ENCODE measurements around the gene ZDHHC7. TPM values are rescaled to one million over a fixed set of nuclear protein-coding genes. Genes with fewer than 3 reads are reported as not detected.

The ZDHHC7 gene
- total and polyA plus RNA-seq, 9 of the 15 experiments (the other 6 are each of a cell fraction or from before 2014, with no cell fraction given) = 1.7 to 49.7 (median 37.4) TPM

GRCh38 chr16:84947022-84947421 is 64.3 kb downstream of the ZDHHC7 start:
- H3K4me3 ChIP-seq = no peak overlapping the region
- FAIRE-seq (peak; percentile 83), ATAC-seq (peak; percentile 65), DNase-seq (ENCODE audit: extremely low read depth in 1 of 4, low spot score in 3 of 4) (peak in 1 of 4 experiments; percentile 66)
- H3K27me3 ChIP-seq (ENCODE audit: control insufficient read depth in 2 of 2, insufficient read depth in 2 of 2, low read length in 2 of 2) = peaks cover 4 to 7% of the 10 kb centered on the region in 2 experiments; a peak in 3 of 5 replicates
- no peak overlapping the region for H3K4me2 ChIP-seq (ENCODE audit: insufficient read depth, low read length)
- no TSS peak for BruUV-seq (replicated peaks)
- H3K79me2 ChIP-seq (ENCODE audit: control insufficient read depth, insufficient read depth, low read length) = no peaks in the 10 kb centered on the region
- 0 out of 2 replicates have a peak, but pooled peaks cover 2% of the 10 kb centered on the region for H3K9me3 ChIP-seq (replicated peaks; ENCODE audit: control insufficient read depth, insufficient read depth, low read depth, low read length)
- H2AFZ ChIP-seq (ENCODE audit: low read depth, low read length) = peak overlapping the region; percentile 10; the same call in 1 of the 2 replicates
- H3K36me3 ChIP-seq (ENCODE audit: control insufficient read depth, insufficient read depth, low read length) = no peaks in the 10 kb centered on the region
- H4K20me1 ChIP-seq (replicated peaks; ENCODE audit: control insufficient read depth, insufficient read depth, low read length) = no peaks in the 10 kb centered on the region
- ChIA-PET POLR2A (no interaction called here), CTCF (ENCODE audit: low intra/inter-chr PET ratio) (interaction anchor here (0.8 kb wide), 1 partner anchor 1613 kb away, joined by 3 read pairs; no protein-coding TSS in a partner anchor)
- in situ Hi-C loops (cut with MboI) (no loop called here), intact Hi-C loops (cut with micrococcal nuclease) (no loop called here)
- 5% methylated on average over 9 of the region's 9 CpGs for WGBS (ENCODE audit: insufficient coverage, low coverage, missing lambda C conversion rate)
- H3K27ac ChIP-seq (ENCODE audit: extremely low read depth, low read depth, low read length) = no peak overlapping the region
- no peak overlapping the region for H3K9ac ChIP-seq (ENCODE audit: insufficient read depth in 1 of 2, low read depth in 2 of 2, low read length in 2 of 2)
- H3K4me1 ChIP-seq (replicated peaks in 1 of 2; ENCODE audit: control insufficient read depth in 2 of 2, insufficient read depth in 2 of 2, low read length in 2 of 2) = peaks cover 4 to 30% of the 10 kb centered on the region in 2 experiments; a peak in 4 of 5 replicates
- H3K9me1 ChIP-seq (ENCODE audit: control insufficient read depth, insufficient read depth, low read length) = no peaks in the 10 kb centered on the region
- no peak for TF ChIP-seq KLF10 (CRISPR knock-in tag; IDR thresholded peaks at IDR 0.05)
- TF ChIP-seq MCM2 (IDR thresholded peaks at IDR 0.05; ENCODE audit: low read depth) = no peak
- TF ChIP-seq MEIS2 (IDR thresholded peaks at IDR 0.05; ENCODE audit: partially characterized antibody) = peak; percentile 98
- no peak for TF ChIP-seq PURB (CRISPR knock-in tag; IDR thresholded peaks at IDR 0.05; ENCODE audit: low read depth)
- TF ChIP-seq ZNF707 (CRISPR knock-in tag; conservative IDR thresholded peaks at IDR 0.05) = no peak
- TF ChIP-seq, protein P1, sequence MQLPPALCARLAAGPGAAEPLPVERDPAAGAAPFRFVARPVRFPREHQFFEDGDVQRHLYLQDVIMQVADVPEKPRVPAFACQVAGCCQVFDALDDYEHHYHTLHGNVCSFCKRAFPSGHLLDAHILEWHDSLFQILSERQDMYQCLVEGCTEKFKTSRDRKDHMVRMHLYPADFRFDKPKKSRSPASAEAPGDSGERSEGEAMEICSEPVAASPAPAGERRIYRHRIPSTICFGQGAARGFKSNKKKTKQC (CRISPR knock-in tag; IDR thresholded peaks at IDR 0.05) = no peak
- peak; percentile 85 for TF ChIP-seq NFIC (IDR thresholded peaks at IDR 0.05)
- no peak for TF ChIP-seq MTA1 (IDR thresholded peaks at IDR 0.05; ENCODE audit: borderline replicate concordance)
- TF ChIP-seq, protein P2, sequence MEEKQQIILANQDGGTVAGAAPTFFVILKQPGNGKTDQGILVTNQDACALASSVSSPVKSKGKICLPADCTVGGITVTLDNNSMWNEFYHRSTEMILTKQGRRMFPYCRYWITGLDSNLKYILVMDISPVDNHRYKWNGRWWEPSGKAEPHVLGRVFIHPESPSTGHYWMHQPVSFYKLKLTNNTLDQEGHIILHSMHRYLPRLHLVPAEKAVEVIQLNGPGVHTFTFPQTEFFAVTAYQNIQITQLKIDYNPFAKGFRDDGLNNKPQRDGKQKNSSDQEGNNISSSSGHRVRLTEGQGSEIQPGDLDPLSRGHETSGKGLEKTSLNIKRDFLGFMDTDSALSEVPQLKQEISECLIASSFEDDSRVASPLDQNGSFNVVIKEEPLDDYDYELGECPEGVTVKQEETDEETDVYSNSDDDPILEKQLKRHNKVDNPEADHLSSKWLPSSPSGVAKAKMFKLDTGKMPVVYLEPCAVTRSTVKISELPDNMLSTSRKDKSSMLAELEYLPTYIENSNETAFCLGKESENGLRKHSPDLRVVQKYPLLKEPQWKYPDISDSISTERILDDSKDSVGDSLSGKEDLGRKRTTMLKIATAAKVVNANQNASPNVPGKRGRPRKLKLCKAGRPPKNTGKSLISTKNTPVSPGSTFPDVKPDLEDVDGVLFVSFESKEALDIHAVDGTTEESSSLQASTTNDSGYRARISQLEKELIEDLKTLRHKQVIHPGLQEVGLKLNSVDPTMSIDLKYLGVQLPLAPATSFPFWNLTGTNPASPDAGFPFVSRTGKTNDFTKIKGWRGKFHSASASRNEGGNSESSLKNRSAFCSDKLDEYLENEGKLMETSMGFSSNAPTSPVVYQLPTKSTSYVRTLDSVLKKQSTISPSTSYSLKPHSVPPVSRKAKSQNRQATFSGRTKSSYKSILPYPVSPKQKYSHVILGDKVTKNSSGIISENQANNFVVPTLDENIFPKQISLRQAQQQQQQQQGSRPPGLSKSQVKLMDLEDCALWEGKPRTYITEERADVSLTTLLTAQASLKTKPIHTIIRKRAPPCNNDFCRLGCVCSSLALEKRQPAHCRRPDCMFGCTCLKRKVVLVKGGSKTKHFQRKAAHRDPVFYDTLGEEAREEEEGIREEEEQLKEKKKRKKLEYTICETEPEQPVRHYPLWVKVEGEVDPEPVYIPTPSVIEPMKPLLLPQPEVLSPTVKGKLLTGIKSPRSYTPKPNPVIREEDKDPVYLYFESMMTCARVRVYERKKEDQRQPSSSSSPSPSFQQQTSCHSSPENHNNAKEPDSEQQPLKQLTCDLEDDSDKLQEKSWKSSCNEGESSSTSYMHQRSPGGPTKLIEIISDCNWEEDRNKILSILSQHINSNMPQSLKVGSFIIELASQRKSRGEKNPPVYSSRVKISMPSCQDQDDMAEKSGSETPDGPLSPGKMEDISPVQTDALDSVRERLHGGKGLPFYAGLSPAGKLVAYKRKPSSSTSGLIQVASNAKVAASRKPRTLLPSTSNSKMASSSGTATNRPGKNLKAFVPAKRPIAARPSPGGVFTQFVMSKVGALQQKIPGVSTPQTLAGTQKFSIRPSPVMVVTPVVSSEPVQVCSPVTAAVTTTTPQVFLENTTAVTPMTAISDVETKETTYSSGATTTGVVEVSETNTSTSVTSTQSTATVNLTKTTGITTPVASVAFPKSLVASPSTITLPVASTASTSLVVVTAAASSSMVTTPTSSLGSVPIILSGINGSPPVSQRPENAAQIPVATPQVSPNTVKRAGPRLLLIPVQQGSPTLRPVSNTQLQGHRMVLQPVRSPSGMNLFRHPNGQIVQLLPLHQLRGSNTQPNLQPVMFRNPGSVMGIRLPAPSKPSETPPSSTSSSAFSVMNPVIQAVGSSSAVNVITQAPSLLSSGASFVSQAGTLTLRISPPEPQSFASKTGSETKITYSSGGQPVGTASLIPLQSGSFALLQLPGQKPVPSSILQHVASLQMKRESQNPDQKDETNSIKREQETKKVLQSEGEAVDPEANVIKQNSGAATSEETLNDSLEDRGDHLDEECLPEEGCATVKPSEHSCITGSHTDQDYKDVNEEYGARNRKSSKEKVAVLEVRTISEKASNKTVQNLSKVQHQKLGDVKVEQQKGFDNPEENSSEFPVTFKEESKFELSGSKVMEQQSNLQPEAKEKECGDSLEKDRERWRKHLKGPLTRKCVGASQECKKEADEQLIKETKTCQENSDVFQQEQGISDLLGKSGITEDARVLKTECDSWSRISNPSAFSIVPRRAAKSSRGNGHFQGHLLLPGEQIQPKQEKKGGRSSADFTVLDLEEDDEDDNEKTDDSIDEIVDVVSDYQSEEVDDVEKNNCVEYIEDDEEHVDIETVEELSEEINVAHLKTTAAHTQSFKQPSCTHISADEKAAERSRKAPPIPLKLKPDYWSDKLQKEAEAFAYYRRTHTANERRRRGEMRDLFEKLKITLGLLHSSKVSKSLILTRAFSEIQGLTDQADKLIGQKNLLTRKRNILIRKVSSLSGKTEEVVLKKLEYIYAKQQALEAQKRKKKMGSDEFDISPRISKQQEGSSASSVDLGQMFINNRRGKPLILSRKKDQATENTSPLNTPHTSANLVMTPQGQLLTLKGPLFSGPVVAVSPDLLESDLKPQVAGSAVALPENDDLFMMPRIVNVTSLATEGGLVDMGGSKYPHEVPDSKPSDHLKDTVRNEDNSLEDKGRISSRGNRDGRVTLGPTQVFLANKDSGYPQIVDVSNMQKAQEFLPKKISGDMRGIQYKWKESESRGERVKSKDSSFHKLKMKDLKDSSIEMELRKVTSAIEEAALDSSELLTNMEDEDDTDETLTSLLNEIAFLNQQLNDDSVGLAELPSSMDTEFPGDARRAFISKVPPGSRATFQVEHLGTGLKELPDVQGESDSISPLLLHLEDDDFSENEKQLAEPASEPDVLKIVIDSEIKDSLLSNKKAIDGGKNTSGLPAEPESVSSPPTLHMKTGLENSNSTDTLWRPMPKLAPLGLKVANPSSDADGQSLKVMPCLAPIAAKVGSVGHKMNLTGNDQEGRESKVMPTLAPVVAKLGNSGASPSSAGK (IDR thresholded peaks at IDR 0.05) = peak; percentile 66; the same call in 1 of the 2 replicates
- TF ChIP-seq, protein P3, sequence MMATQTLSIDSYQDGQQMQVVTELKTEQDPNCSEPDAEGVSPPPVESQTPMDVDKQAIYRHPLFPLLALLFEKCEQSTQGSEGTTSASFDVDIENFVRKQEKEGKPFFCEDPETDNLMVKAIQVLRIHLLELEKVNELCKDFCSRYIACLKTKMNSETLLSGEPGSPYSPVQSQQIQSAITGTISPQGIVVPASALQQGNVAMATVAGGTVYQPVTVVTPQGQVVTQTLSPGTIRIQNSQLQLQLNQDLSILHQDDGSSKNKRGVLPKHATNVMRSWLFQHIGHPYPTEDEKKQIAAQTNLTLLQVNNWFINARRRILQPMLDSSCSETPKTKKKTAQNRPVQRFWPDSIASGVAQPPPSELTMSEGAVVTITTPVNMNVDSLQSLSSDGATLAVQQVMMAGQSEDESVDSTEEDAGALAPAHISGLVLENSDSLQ (IDR thresholded peaks at IDR 0.05) = peak; percentile 81

All from K562 (cell line).